Mucosa of rectum (tissue), 2 donors: ENCODE data around the gene ABCC11.

Experiments used
- H3K27ac ChIP-seq, 2 donors: one replicate each; pipeline ENCODE4 v1.7.0; 2013; ENCODE audit warnings: inconsistent platforms in 2 of 2, low read depth in 2 of 2, low read length in 2 of 2
- H3K27me3 ChIP-seq, 2 donors: one replicate each; pipeline ENCODE4 v1.7.0; 2013; ENCODE audit warnings: low read length in 2 of 2; ENCODE audit not compliant: control insufficient read depth in 2 of 2, insufficient read depth in 2 of 2
- H3K36me3 ChIP-seq, 2 donors: one replicate each; pipeline ENCODE4 v1.7.0; 2013; ENCODE audit warnings: low read length in 2 of 2; ENCODE audit not compliant: control insufficient read depth in 2 of 2, insufficient read depth in 2 of 2
- H3K4me1 ChIP-seq, 2 donors: one replicate each; pipeline ENCODE4 v1.7.0; 2013; ENCODE audit warnings: low read length in 2 of 2, mild to moderate bottlenecking in 1 of 2; ENCODE audit not compliant: control insufficient read depth in 2 of 2, insufficient read depth in 2 of 2
- H3K4me3 ChIP-seq, 2 donors: one replicate each; pipeline ENCODE4 v1.7.0; 2013; ENCODE audit warnings: low read length in 2 of 2
- H3K9ac ChIP-seq, 2 donors: one replicate each; pipeline ENCODE4 v1.7.0; 2013; ENCODE audit warnings: low read length in 2 of 2, low read depth in 1 of 2, mild to moderate bottlenecking in 1 of 2
- H3K9me3 ChIP-seq, 2 donors: one replicate each; pipeline ENCODE4 v1.7.0; 2013; ENCODE audit warnings: low read length in 2 of 2; ENCODE audit not compliant: control insufficient read depth in 2 of 2
- donor health status: healthy.
- donor health status: Normal muscosa, but diverticular disease.

ABCC11 gene

GRCh38 chr16:48206594-48207242 lies 40.6 kb downstream of the ABCC11 start:
- Histone ChIP-seq H3K9me3 (no peaks in the 10 kb centered on the region), H3K4me1 (peaks cover 0 to 6% of the 10 kb centered on the region in 2 donors), H3K9ac (no peak overlapping the region), H3K36me3 (no peaks in the 10 kb centered on the region), H3K4me3 (no peak overlapping the region), H3K27ac (no peak overlapping the region), H3K27me3 (no peaks in the 10 kb centered on the region)

GRCh38 chr16:48204825-48205151 lies 42.6 kb downstream of the ABCC11 start:
- H3K27ac ChIP-seq: no peak overlapping the region
- no peaks in the 10 kb centered on the region for H3K27me3 ChIP-seq
- no peak overlapping the region for H3K4me3 ChIP-seq
- peaks cover 0 to 6% of the 10 kb centered on the region in 2 donors for H3K4me1 ChIP-seq
- no peaks in the 10 kb centered on the region for H3K9me3 ChIP-seq
- H3K36me3 ChIP-seq: no peaks in the 10 kb centered on the region
- no peak overlapping the region for H3K9ac ChIP-seq

GRCh38 chr16:48203974-48204824 lies 43.1 kb downstream of the ABCC11 start:
- Histone ChIP-seq H3K27me3 (no peaks in the 10 kb centered on the region), H3K9ac (no peak overlapping the region), H3K4me1 (peaks cover 0 to 6% of the 10 kb centered on the region in 2 donors), H3K36me3 (no peaks in the 10 kb centered on the region), H3K9me3 (no peaks in the 10 kb centered on the region), H3K27ac (no peak overlapping the region), H3K4me3 (no peak overlapping the region)

- Histone ChIP-seq H3K4me1 (peaks cover 0 to 6% of the 10 kb centered on the region in 2 donors), H3K36me3 (no peaks in the 10 kb centered on the region), H3K4me3 (no peak overlapping the region), H3K9me3 (no peaks in the 10 kb centered on the region), H3K9ac (no peak overlapping the region), H3K27me3 (no peaks in the 10 kb centered on the region), H3K27ac (no peak overlapping the region)
Measured at GRCh38 chr16:48201515-48202201, 45.7 kb downstream of the ABCC11 start.

- Histone ChIP-seq H3K4me1 (no peaks in the 10 kb centered on the region), H3K27me3 (no peaks in the 10 kb centered on the region), H3K4me3 (no peak overlapping the region)
Measured at GRCh38 chr16:48197294-48197693, 50.0 kb downstream of the ABCC11 start.

GRCh38 chr16:48194828-48195556 lies 52.3 kb downstream of the ABCC11 start:
- Histone ChIP-seq H3K9me3 (no peaks in the 10 kb centered on the region), H3K9ac (no peak overlapping the region), H3K27ac (no peak overlapping the region), H3K27me3 (no peaks in the 10 kb centered on the region), H3K4me1 (no peaks in the 10 kb centered on the region), H3K4me3 (no peak overlapping the region), H3K36me3 (no peaks in the 10 kb centered on the region)

More at GRCh38 chr16:48197294-48197693, 50.0 kb downstream of the ABCC11 start:
- no peaks in the 10 kb centered on the region for H3K9me3 ChIP-seq
- no peaks in the 10 kb centered on the region for H3K36me3 ChIP-seq
- H3K27ac ChIP-seq: no peak overlapping the region
- H3K9ac ChIP-seq: no peak overlapping the region

GRCh38 chr16:48193846-48194245 lies 53.5 kb downstream of the ABCC11 start:
- no peak overlapping the region for H3K4me3 ChIP-seq
- no peak overlapping the region for H3K27ac ChIP-seq
- H3K9me3 ChIP-seq: no peaks in the 10 kb centered on the region
- no peak overlapping the region for H3K9ac ChIP-seq
- no peaks in the 10 kb centered on the region for H3K27me3 ChIP-seq
- H3K4me1 ChIP-seq: no peaks in the 10 kb centered on the region
- no peaks in the 10 kb centered on the region for H3K36me3 ChIP-seq

- Histone ChIP-seq H3K9me3 (no peaks in the 10 kb centered on the region), H3K27me3 (no peaks in the 10 kb centered on the region), H3K36me3 (no peaks in the 10 kb centered on the region), H3K4me1 (no peaks in the 10 kb centered on the region), H3K4me3 (no peak overlapping the region), H3K27ac (no peak overlapping the region), H3K9ac (no peak overlapping the region)
Measured at GRCh38 chr16:48188449-48189102, 58.8 kb downstream of the ABCC11 start.

GRCh38 chr16:48187779-48188178 lies 59.6 kb downstream of the ABCC11 start:
- Histone ChIP-seq H3K9ac (no peak overlapping the region), H3K27ac (no peak overlapping the region), H3K4me1 (no peaks in the 10 kb centered on the region), H3K4me3 (no peak overlapping the region), H3K36me3 (no peaks in the 10 kb centered on the region), H3K9me3 (no peaks in the 10 kb centered on the region), H3K27me3 (no peaks in the 10 kb centered on the region)
